Tibial nerve (tissue), 3 donors: Measurements from ENCODE around the gene EPHB3.

Experiments used
- POLR2A ChIP-seq, 2 donors: fragments of 450-650 bp; IDR thresholded peaks; one replicate each; pipeline ENCODE4 v1.6.1; 2017; ENCODE audit warnings: antibody characterized with exemption in 2 of 2, mild to moderate bottlenecking in 2 of 2, moderate library complexity in 2 of 2
- TF ChIP-seq, protein P1 (sequence below), 5 experiments: fragments of 200-600 bp in 3 of 5; fragments of 450-650 bp in 2 of 5; sonication (generic) in 3 of 5; IDR thresholded peaks; one replicate each; pipeline ENCODE4 v1.5.1; 2016 to 2019; ENCODE audit warnings: antibody characterized with exemption in 5 of 5, mild to moderate bottlenecking in 3 of 5, moderate library complexity in 2 of 5

DNA sequence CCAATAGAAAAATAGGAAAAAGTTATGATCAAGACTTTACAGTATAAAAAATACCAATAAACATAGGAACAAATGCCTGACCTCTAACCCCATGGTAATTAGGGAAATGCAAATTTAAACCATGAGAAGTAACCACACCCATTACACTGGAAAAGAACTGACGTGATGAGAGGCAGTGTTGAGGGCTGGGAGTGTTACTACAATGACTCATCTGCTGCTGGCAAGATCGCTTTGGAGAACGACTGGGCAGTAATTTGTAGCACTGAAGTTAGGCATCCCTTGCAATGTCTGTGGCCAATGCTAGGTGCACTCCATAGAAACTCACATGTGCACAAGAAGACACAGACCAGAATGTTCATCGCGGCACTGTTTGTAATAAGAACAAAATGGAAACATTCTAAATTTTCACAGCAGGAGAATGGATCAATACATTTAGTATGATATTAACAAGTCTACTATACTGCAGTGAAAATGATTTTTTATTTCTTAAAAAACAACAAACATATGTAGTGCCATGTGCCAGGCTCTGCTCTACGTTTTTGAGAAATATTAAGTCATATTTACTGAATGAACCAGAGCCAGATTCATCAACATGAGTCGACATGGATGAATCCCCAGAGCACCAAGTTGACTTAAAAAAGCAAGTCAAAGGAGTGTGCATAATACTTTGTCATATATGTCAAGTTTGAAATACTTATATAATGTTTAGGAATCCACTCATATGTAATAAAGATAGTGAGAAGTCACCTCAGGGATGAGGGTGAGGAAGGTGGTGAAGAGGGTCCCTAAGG is 37.6 kb upstream of the EPHB3 start:
- TF ChIP-seq, protein P1, sequence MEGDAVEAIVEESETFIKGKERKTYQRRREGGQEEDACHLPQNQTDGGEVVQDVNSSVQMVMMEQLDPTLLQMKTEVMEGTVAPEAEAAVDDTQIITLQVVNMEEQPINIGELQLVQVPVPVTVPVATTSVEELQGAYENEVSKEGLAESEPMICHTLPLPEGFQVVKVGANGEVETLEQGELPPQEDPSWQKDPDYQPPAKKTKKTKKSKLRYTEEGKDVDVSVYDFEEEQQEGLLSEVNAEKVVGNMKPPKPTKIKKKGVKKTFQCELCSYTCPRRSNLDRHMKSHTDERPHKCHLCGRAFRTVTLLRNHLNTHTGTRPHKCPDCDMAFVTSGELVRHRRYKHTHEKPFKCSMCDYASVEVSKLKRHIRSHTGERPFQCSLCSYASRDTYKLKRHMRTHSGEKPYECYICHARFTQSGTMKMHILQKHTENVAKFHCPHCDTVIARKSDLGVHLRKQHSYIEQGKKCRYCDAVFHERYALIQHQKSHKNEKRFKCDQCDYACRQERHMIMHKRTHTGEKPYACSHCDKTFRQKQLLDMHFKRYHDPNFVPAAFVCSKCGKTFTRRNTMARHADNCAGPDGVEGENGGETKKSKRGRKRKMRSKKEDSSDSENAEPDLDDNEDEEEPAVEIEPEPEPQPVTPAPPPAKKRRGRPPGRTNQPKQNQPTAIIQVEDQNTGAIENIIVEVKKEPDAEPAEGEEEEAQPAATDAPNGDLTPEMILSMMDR (IDR thresholded peaks at IDR 0.05): no peak
- TF ChIP-seq POLR2A (IDR thresholded peaks at IDR 0.05): no peak
